SH-SY5Y (cell line): Measurements from ENCODE around the gene PARVG.

Experiments
- GATA2 ChIP-seq: IDR thresholded peaks from 2 replicates; pipeline ENCODE4 v1.6.1; 2011; ENCODE audit warnings: mild to moderate bottlenecking, low read depth, low read length
- GATA3 ChIP-seq: IDR thresholded peaks from 2 replicates; pipeline ENCODE4 v1.6.1; 2011; ENCODE audit warnings: low read depth, mild to moderate bottlenecking, low read length, moderate library complexity

- TF ChIP-seq GATA2: no peak
- TF ChIP-seq GATA3: no peak
Observed at GRCh38 chr22:44207981-44208317, 27.2 kb downstream of the PARVG start.
